T-cell (primary cell): ENCODE measurements around the gene ZFPM1. TPM values are rescaled to one million over a fixed set of nuclear protein-coding genes. Genes with fewer than 3 reads are reported as not detected.
"Not testable (repeated sequence)": the region's sequence is repeated elsewhere in the genome, so short reads cannot be mapped to it uniquely, and the experiment has no call there.

ENCODE experiments used
- ATAC-seq, 4 experiments: fragments of 200-7000 bp in 3 of 4; fragments of 150-1000 bp in 1 of 4; cut with Tn5 transposase; replicated peaks in 1 of 4; 1 replicate in 3 of 4; 2 replicates in 1 of 4; pipeline ENCODE4 v1.10.0; 2021; ENCODE audit warnings: moderate library complexity in 3 of 4, mild to moderate bottlenecking in 2 of 4, moderate number of reproducible peaks in 1 of 4
- CTCF ChIA-PET, 2 donors: fragments of 300-600 bp; sonication (Branson Sonifier 250); formaldehyde crosslinking; loops; one replicate each; lab custom pipeline; 2022; ENCODE audit warnings: antibody characterized with exemption in 2 of 2; lab: Charles Lee
- POLR2A ChIA-PET, 2 donors: fragments of 300-600 bp; sonication (Branson Sonifier 250); formaldehyde crosslinking; loops; one replicate each; lab custom pipeline; 2022; ENCODE audit warnings: antibody characterized with exemption in 2 of 2; lab: Charles Lee
- DNase-seq, 35 experiments: peaks; one replicate each; pipeline versions ENCODE4 v3.0.0 to v3.0.0-alpha.2; 2013 to 2023
- H3K27ac ChIP-seq: one replicate; pipeline ENCODE4 v1.5.1; 2013; ENCODE audit warnings: low read length
- H3K27me3 ChIP-seq, 2 experiments: replicated peaks in 1 of 2; 1 replicate in 1 of 2; 2 replicates in 1 of 2; pipeline versions ENCODE4 v1.6.1 to v1.7.0; 2013; ENCODE audit warnings: low read length in 1 of 2, mixed read lengths in 1 of 2; ENCODE audit not compliant: control insufficient read depth in 2 of 2, insufficient read depth in 2 of 2; ENCODE audit errors: extremely low read depth in 1 of 2
- H3K36me3 ChIP-seq, 2 donors: 1 replicate in 1 of 2; 2 replicates in 1 of 2; pipeline versions ENCODE4 v1.6.1 to v1.7.0; 2013; ENCODE audit warnings: low read length in 1 of 2; ENCODE audit not compliant: control insufficient read depth in 2 of 2, insufficient read depth in 1 of 2; ENCODE audit errors: extremely low read depth in 1 of 2
- H3K4me1 ChIP-seq, 2 experiments: 1 replicate in 1 of 2; 2 replicates in 1 of 2; pipeline versions ENCODE4 v1.6.1 to v1.7.0; 2013; ENCODE audit warnings: low read length in 2 of 2, mixed read lengths in 1 of 2; ENCODE audit not compliant: insufficient read depth in 2 of 2, control insufficient read depth in 1 of 2; ENCODE audit errors: extremely low read depth in 1 of 2
- H3K4me3 ChIP-seq, 2 donors: 1 replicate in 1 of 2; 2 replicates in 1 of 2; pipeline versions ENCODE4 v1.5.1 to v1.7.0; 2013; ENCODE audit warnings: mild to moderate bottlenecking in 2 of 2, low read length in 1 of 2, moderate library complexity in 1 of 2; ENCODE audit not compliant: control insufficient read depth in 1 of 2; ENCODE audit errors: extremely low read depth in 1 of 2
- H3K9me3 ChIP-seq: 2 replicates; pipeline ENCODE4 v1.7.0; 2013
- H3K27ac Mint-ChIP-seq, 2 donors: one replicate each; pipeline ENCODE4 v1.8.0; 2020 to 2021; ENCODE audit warnings: mild to moderate bottlenecking in 2 of 2, mixed read lengths in 2 of 2
- H3K27me3 Mint-ChIP-seq, 2 donors: one replicate each; pipeline ENCODE4 v1.8.0; 2021 to 2022; ENCODE audit warnings: mixed read lengths in 2 of 2
- H3K36me3 Mint-ChIP-seq: one replicate; pipeline ENCODE4 v1.8.0; 2021; ENCODE audit warnings: mixed read lengths
- H3K4me1 Mint-ChIP-seq, 3 donors: one replicate each; pipeline ENCODE4 v1.8.0; 2020 to 2022; ENCODE audit warnings: mixed read lengths in 3 of 3, mild to moderate bottlenecking in 1 of 3
- H3K4me3 Mint-ChIP-seq, 3 donors: one replicate each; pipeline ENCODE4 v1.8.0; 2020 to 2022; ENCODE audit warnings: mild to moderate bottlenecking in 3 of 3, mixed read lengths in 3 of 3, moderate library complexity in 3 of 3
- H3K9me3 Mint-ChIP-seq, 3 donors: one replicate each; pipeline ENCODE4 v1.8.0; 2020 to 2022; ENCODE audit warnings: mixed read lengths in 3 of 3
- WGBS: methylation state at CpG from one replicate; pipeline ENCODE4 v1.1.5; 2013; ENCODE audit warnings: missing lambda C conversion rate; ENCODE audit not compliant: insufficient coverage; 5-methylcytosine and 5-hydroxymethylcytosine counted together
- total RNA-seq, 35 experiments: library from RNA in 6 of 35; stranded (reverse) in 6 of 35; fragments of 120-200 nt in 1 of 35; gene quantifications; one replicate each; pipeline versions ENCODE4 v1.2.1 to v1.2.4 and lab custom pipeline; 2013 to 2026

Gene ZFPM1
- total RNA-seq, 5 donors from 2014 or later (not counting 1 experiment from before 2014, with no cell fraction given), result 19.6 to 38.4 (median 33.1) TPM

DNA sequence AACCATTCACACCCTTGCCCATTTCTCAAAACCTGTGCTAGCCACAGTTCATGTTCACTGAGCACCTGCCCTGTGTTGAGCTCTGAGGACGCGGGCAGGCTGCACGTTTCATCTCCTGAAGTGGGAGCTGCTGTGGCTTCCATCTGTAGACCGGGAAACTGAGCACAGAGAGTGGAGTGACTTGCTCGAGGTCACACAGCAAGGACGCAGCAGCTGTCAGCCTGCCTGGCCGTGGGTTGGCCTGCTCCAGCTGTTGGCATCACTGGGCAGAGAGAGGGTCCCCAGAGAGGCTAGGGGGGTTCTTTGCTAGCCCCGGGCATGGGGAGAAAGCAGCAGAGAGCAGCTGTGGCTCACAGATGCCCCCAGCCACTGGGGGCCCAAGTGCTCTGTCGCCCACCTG lies 28.8 kb downstream of the ZFPM1 start:
- ChIA-PET CTCF (no interaction called here), POLR2A (no interaction called here)
- Mint-ChIP-seq H3K27me3 (no peaks in the 10 kb centered on the region), H3K36me3 (peaks cover 3% of the 10 kb centered on the region), H3K27ac (no peak overlapping the region), H3K9me3 (no peaks in the 10 kb centered on the region), H3K4me1 (peaks cover 35 to 50% (median 42%) of the 10 kb centered on the region in 3 donors), H3K4me3 (no peak overlapping the region)
- 77% methylated on average over 9 of the region's 9 CpGs for WGBS
- Histone ChIP-seq H3K27me3 (peaks cover 0 to 5% of the 10 kb centered on the region in 2 experiments), H3K36me3 (peaks cover 0 to 10% of the 10 kb centered on the region in 2 donors), H3K4me1 (peaks cover 31 to 65% of the 10 kb centered on the region in 2 experiments), H3K9me3 (no peaks in the 10 kb centered on the region), H3K4me3 (no peak overlapping the region), H3K27ac (no peak overlapping the region)
- DNase-seq, result no peak
- ATAC-seq, result no peak

- CTCF ChIA-PET, result no interaction called here
- POLR2A ChIA-PET, result no interaction called here
- no peak for ATAC-seq
- Histone ChIP-seq H3K4me3 (no peak overlapping the region), H3K36me3 (peaks cover 0 to 17% of the 10 kb centered on the region in 2 donors), H3K27ac (no peak overlapping the region), H3K9me3 (no peaks in the 10 kb centered on the region), H3K27me3 (peaks cover 0 to 5% of the 10 kb centered on the region in 2 experiments), H3K4me1 (peaks cover 24 to 56% of the 10 kb centered on the region in 2 experiments)
- Mint-ChIP-seq H3K27me3 (no peaks in the 10 kb centered on the region), H3K4me3 (peak overlapping the region in 1 of 3 donors; percentile 25), H3K4me1 (peaks cover 26 to 40% (median 33%) of the 10 kb centered on the region in 3 donors), H3K9me3 (no peaks in the 10 kb centered on the region), H3K36me3 (peaks cover 3% of the 10 kb centered on the region), H3K27ac (no peak overlapping the region)
- DNase-seq, result no peak
- 93% methylated on average over 14 of the region's 22 CpGs for WGBS
Observed at GRCh38 chr16:88482630-88483391, 29.7 kb downstream of the ZFPM1 start.

- Mint-ChIP-seq H3K9me3 (no peaks in the 10 kb centered on the region), H3K27ac (no peak overlapping the region), H3K4me3 (peak overlapping the region in 1 of 3 donors; percentile 25), H3K4me1 (peaks cover 21 to 35% (median 29%) of the 10 kb centered on the region in 3 donors), H3K27me3 (no peaks in the 10 kb centered on the region), H3K36me3 (peaks cover 3% of the 10 kb centered on the region)
- peaks cover 21 to 51% of the 10 kb centered on the region in 2 experiments for H3K4me1 ChIP-seq
- H3K9me3 ChIP-seq, result no peaks in the 10 kb centered on the region
- H3K27me3 ChIP-seq, result peaks cover 0 to 5% of the 10 kb centered on the region in 2 experiments
- H3K36me3 ChIP-seq, result peaks cover 0 to 17% of the 10 kb centered on the region in 2 donors
- no peak overlapping the region for H3K4me3 ChIP-seq
- DNase-seq (no peak), ATAC-seq (no peak)
- ChIA-PET POLR2A (no interaction called here), CTCF (no interaction called here)
- H3K27ac ChIP-seq, result no peak overlapping the region
- WGBS, result 87% methylated on average over 8 of the region's 8 CpGs
Observed at GRCh38 chr16:88483392-88483641, 30.2 kb downstream of the ZFPM1 start.

GRCh38 chr16:88484505-88485365 lies 31.7 kb downstream of the ZFPM1 start:
- ATAC-seq, result no peak
- H3K4me1 ChIP-seq, result peaks cover 11 to 37% of the 10 kb centered on the region in 2 experiments
- H3K27ac Mint-ChIP-seq, result no peak overlapping the region

GRCh38 chr16:88485366-88485741 lies 32.3 kb downstream of the ZFPM1 start:
- DNase-seq, H3K9me3 ChIP-seq, H3K4me3 Mint-ChIP-seq, H3K27me3 Mint-ChIP-seq, H3K4me3 ChIP-seq, H3K27ac Mint-ChIP-seq, H3K36me3 Mint-ChIP-seq, POLR2A ChIA-PET, H3K9me3 Mint-ChIP-seq, H3K27me3 ChIP-seq, ATAC-seq, H3K27ac ChIP-seq: not testable (repeated sequence)
- WGBS, result 100% methylated on average over 2 of the region's 8 CpGs
- peaks cover under 1 to 16% (median 10%) of the 10 kb centered on the region in 3 donors for H3K4me1 Mint-ChIP-seq
- CTCF ChIA-PET, result interaction anchor here in 1 of 2 donors (0.6 kb wide), 1 partner anchor 93 kb away, joined by 3 read pairs; no protein-coding TSS in a partner anchor
- H3K36me3 ChIP-seq, result peaks cover 0 to 28% of the 10 kb centered on the region in 2 donors
- H3K4me1 ChIP-seq, result peaks cover 4 to 31% of the 10 kb centered on the region in 2 experiments

More at GRCh38 chr16:88484505-88485365, 31.7 kb downstream of the ZFPM1 start:
- H3K9me3 ChIP-seq, result no peaks in the 10 kb centered on the region
- H3K27me3 Mint-ChIP-seq, result no peaks in the 10 kb centered on the region
- H3K9me3 Mint-ChIP-seq, result no peaks in the 10 kb centered on the region
- ChIA-PET CTCF (interaction anchor here in 1 of 2 donors (0.6 kb wide), 1 partner anchor 92 kb away, joined by 3 read pairs; no protein-coding TSS in a partner anchor), POLR2A (no interaction called here)
- H3K4me1 Mint-ChIP-seq, result peaks cover 7 to 22% (median 16%) of the 10 kb centered on the region in 3 donors
- no peak overlapping the region for H3K27ac ChIP-seq
- no peak for DNase-seq
- 94% methylated on average over 32 of the region's 36 CpGs for WGBS
- peaks cover 3% of the 10 kb centered on the region for H3K36me3 Mint-ChIP-seq
- H3K27me3 ChIP-seq, result peaks cover 0 to 5% of the 10 kb centered on the region in 2 experiments
- peaks cover 0 to 28% of the 10 kb centered on the region in 2 donors for H3K36me3 ChIP-seq
- no peak overlapping the region for H3K4me3 Mint-ChIP-seq
- H3K4me3 ChIP-seq, result no peak overlapping the region

GRCh38 chr16:88486398-88487123 lies 33.5 kb downstream of the ZFPM1 start:
- peaks cover 0 to 9% (median 6%) of the 10 kb centered on the region in 3 donors for H3K4me1 Mint-ChIP-seq
- no peaks in the 10 kb centered on the region for H3K9me3 Mint-ChIP-seq
- H3K4me3 Mint-ChIP-seq, result no peak overlapping the region
- H3K36me3 Mint-ChIP-seq, result peaks cover 3% of the 10 kb centered on the region
- peaks cover 0 to 21% of the 10 kb centered on the region in 2 experiments for H3K4me1 ChIP-seq
- H3K27ac ChIP-seq, result no peak overlapping the region
- ATAC-seq, result no peak
- H3K27me3 Mint-ChIP-seq, result no peaks in the 10 kb centered on the region
- H3K4me3 ChIP-seq, result no peak overlapping the region
- peaks cover 5 to 33% of the 10 kb centered on the region in 2 donors for H3K36me3 ChIP-seq
- ChIA-PET POLR2A (interaction anchor here in 1 of 2 donors (0.5 kb wide), 1 partner anchor 9 kb away, joined by 3 read pairs; no protein-coding TSS in a partner anchor), CTCF (no interaction called here)
- 97% methylated on average over 6 of the region's 6 CpGs for WGBS
- H3K27ac Mint-ChIP-seq, result no peak overlapping the region
- DNase-seq, result no peak
- H3K9me3 ChIP-seq, result no peaks in the 10 kb centered on the region
- H3K27me3 ChIP-seq, result peaks cover 0 to 5% of the 10 kb centered on the region in 2 experiments
